NCI-H2196 (cell line): Measurements from ENCODE around the gene STEAP1B.
A peak's percentile ranks its signal among the peaks of the same experiment; 100 is the strongest.
"Not testable (repeated sequence)": the region's sequence is repeated elsewhere in the genome, so short reads cannot be mapped to it uniquely, and the experiment has no call there.

ENCODE experiments used
- DNase-seq: peaks from one replicate; lab custom pipeline; 2025; ENCODE audit not compliant: unreplicated experiment; lab: John Stamatoyannopoulos, UW

Gene STEAP1B

DNA sequence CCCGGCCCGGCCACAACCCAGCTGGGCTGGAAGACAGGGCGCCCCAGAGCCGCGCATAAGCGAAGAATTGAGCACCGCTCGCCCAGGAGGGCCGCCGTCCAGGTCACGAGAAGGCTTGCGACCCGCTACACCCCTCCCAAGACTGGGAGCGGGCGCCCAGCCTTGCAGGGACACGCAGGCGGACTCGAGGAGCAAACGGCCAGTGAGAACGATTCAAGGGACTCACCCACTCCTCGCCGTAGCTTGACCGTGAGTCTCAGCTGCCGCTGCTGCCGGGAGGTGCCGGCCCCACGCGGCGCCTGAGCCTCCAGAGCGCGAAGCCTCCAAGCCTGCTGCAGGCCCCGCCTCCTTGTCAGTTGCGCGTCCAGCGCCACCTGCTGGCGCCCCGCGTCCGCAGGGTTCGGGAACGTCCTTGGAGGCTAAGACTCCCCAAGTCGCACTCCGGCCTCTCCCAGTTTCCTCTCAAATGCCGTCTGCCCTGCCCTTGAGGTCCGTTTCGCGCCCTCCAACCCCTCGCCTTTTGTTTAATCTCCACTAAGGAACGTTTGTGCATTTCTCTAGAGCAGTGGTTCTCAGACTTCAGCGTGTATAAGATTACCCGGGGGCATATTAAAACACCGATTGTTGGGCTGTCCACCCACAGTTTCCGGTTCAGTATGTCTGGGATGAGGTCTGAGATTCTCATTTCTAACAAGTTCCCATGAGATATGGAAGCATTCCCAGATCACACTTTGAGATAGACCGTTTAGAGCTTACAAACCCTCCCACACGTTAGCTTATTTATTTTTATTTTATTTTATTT lies at the start of gene STEAP1B:
TSS of gene STEAP1B (minus strand) at position 301 of the 802 bp plus-strand sequence. CDS start 5,333 bp downstream, outside the sequence.
- not testable (repeated sequence) for DNase-seq

DNA sequence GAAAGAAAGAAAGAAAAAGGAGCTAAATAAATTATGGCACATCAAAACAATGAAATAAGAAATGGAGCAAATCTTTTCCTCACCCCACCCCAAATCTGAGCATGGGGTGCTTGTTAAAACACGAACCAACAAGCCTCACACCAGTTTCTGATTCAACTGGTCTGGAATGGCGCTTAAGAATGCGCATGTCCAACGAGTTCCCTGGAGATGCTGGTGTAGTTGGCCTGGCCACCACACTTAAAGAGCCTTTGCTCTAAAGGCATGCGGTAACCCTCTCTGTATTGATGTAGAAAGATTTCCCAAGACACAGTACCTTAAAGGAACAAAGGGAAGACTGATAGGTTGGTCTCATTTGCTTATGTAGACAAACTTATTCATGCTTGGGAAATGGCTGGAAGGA lies 49.1 kb upstream of the STEAP1B start:
- no peak for DNase-seq

DNA sequence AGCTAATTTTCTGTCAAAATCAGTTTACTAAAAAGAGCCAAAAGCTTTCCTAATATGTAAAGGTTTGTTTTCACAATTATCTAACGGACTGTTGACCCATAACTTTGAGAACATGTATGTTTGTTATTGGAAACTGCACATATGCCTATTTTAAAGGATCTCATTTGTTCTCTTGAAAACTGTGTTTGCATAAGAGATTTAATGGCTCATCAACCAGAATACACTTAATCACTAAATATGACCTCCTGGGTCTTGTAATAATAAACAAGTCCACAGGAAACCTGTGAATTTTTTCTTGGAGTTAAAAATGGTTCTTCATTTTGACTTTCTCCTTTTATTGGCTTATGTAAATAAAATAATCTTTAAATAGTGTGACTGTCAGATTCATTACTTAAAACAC lies 48.3 kb upstream of the STEAP1B start:
- no peak for DNase-seq

DNA sequence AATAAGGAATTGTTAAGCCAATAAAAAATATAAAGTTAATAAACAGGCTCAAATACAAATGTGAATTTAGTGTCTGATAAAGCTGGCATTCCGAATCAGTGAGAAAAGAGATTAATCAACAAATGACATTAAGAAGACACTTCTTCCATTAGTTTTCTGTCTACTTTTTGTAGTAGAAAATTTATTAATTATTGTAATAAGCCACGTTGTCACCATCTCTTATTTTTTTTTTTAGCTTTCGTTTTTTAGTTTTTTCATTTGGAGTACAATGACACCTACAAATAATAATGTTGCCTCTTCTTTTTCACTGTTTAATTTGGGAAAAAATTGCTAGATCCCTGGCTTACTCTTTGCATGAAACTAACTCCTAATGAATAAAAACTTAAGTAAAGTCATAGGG lies 46.8 kb upstream of the STEAP1B start:
- DNase-seq = no peak

DNA sequence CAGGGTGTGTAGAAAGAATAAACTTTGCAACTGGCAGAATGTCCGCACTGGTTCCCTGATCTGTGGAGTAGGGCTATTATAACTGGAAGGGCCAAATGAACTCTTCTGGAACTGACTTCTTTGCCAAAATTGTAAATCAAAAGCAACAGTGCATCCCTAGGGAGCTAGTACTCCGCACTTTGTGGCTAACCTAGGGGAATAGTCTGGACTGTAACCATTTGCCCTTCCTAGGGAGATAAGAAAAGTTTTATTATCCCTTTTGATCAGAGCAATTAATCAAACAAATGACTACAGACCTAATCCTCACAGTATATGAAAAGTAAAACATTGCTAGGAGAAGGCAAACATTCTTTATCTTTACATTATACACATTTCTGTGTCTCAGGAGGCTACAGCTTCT lies 45.5 kb upstream of the STEAP1B start:
- no peak for DNase-seq

DNA sequence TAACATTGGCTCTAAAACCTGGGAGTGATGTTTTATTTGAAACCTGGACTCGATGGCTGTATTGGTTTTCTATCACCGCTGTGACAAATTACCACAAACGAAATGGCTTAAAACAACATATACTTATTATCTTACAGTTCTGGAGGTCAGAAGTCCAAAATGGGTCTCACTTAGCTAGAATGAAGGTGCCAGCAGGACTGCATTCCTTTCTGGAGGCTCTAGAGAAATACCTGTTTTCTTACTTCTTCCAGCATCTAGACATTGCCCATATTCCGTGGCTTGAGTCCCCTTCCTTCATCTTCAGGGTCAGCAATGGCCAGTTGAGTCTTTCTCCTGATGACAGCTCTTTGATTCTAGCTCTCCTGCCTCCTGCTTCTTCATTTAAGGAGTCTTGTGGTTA lies 44.3 kb upstream of the STEAP1B start:
- no peak for DNase-seq

DNA sequence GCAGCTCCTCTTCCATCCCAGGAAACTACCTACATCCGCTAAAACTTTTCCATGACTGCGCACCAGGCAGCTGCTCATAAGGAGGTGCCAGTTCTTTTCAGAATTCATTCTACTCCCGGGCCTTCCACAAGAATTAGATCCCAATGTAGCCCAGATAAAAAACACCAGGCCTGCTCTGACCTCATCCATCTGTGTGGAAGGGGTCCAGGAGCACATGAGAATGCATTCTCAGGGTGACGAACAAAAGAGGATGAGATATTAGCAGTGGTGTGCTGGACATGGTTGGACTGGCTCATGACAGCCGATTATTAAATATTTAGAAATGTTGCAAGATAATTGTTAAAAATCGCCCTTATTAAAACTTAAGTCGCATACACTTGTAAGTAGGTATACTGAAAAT lies 43.2 kb upstream of the STEAP1B start:
- no peak for DNase-seq

DNA sequence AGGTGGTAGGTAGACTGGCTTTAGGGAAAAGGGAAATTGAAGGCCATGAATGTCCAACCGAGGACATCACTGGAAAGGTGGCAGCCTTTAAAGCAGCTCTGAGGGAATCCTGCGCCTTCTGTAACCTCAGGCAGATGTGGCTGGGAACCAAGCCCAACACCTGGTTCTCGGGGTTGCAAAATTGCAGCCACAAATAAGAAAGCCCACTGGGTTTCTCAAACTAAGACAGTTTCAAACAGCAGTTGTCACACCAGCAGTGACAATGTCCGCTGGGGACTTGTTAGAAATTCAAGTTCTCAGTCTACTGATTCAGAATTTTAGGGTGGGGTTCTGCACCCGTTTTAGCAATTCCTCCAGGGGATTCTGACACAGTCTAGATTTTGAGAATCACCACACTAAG lies 42.7 kb upstream of the STEAP1B start:
- DNase-seq = no peak

DNA sequence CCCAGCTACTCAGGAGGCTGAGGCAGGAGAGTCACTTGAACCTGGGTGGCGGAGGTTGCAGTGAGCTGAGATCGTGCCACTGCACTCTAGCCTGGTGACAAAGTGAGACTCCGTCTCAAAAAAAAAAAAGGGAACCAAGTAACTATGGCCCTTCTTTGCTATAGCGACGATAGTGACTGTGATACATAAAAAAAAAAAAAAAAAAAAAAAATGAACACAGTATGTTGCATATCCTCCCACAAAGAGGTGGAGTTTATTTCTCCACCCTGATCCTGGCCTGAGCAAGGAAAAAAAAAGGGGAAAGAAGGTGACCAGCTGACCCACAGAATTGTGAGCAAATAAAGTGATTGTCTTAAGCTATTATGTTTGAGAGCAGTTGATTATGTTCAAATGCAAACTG lies 42.3 kb upstream of the STEAP1B start:
- no peak for DNase-seq

DNA sequence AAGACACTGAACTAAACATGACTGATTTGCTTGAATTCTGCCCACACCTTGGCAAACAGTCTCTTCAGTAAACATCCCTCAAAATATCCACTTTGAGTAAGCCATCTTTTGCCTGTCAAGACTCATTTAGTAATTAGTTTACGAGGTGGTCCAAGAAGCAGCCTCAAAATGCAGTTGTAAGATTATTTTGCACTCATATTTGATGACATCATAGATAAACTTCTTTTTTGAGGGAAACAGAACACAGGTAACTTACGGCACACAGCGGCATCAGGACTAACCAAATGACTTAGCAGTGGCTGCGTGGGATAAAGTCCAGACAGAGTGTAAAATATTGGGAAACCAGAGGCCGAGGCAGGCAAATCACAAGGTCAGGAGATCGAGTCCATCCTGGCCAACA lies 41.8 kb upstream of the STEAP1B start:
- DNase-seq = no peak

DNA sequence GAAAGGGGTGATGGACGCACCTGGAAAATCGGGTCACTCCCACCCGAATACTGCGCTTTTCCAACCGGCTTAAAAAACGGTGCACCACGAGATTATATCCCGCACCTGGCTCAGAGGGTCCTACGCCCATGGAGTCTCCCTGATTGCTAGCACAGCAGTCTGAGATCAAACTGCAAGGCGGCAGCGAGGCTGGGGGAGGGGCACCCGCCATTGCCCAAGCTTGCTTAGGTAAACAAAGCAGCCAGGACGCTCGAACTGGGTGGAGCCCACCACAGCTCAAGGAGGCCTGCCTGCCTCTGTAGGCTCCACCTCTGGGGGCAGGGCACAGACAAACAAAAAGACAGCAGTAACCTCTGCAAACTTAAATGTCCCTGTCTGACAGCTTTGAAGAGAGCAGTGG lies 28.5 kb upstream of the STEAP1B start:
- DNase-seq = not testable (repeated sequence)

DNA sequence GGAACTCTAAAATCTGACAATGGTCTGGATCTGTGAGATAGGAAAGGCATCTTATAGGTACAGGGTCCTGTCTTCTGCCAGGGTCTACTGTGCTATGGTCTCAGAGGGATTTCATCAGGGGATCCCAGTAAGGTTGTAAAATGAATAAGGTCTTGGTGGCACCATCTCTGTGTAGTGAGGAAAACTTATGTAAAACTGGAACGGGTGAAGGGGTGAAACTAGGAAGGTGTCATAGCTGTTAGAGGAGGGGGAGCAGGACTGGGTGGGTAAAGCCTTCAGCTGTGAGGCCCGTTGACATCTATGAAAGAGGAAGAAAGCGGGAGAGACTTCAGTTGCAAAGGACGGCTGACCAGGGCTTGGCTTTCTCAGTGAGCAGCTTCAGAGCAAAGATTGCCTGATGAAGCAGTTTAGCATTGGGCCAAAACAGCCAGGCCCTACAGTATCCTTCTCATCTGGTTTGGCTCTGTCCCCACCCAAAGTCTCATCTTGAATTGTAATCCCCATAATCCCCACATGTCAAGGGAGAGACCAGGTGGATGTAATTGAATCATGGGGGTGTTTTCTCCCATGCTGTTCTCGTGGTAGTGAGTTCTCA lies 24.5 kb upstream of the STEAP1B start:
- DNase-seq = not testable (repeated sequence)

DNA sequence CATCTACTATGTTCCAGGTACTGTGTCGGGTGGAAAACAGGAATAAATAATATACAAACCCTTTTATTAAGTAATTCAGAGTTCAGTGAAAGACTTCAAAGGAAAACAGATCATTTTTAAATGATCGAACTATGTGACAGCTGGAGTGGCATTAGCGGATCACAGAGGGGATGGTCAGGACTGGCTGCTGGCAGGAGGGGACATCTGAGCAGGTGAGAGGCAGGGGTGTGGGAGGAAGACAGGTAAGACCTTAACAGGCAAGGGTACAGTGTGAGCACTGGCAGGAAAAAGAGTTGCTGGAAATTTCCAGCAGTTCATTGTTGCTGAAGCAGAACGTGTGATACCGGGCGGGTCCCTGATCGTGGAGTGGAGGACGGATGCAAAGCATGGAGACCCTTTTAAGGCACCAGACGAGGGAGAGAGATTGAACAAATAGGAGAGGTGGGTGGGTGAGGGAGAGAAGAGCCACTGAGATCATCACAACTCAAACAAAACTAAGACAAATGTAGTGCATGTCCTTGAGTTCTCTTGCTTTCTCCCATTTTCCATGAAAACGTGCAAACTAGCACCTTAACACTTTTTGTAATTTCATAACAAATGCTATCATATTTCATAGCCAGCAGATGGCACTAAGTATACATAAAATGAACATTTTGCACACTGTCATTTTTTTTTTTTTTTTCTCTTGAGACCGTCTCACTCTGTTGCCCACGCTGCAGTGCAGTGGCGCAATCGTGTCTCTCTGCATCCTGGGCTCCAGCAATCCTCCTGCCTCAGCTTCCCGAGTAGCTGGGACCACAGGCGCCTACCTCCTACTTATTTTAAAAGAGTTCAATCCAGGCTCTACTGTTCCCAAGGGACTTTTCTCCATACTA lies 23.7 kb upstream of the STEAP1B start:
- DNase-seq = peak; percentile 10

DNA sequence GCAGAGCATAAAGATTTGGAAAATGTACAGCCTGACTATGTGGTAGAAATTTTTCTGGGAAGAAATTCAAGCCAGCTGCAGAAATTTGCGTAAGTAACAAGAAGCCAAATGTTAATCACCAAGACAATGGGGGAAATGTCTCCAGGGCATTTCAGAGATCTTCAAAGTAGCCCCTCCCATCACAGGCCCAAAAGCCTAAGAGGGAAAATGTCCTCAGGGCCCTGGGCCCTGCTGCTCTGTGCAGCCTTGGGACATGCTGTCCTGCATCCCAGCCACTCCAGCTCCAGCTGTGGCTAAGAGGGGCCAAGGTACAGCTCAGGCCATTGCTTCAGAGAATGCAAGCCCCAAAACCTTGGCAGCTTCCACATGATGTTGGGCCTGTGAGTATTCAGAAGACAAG lies 19.6 kb upstream of the STEAP1B start:
- DNase-seq = not testable (repeated sequence)

DNA sequence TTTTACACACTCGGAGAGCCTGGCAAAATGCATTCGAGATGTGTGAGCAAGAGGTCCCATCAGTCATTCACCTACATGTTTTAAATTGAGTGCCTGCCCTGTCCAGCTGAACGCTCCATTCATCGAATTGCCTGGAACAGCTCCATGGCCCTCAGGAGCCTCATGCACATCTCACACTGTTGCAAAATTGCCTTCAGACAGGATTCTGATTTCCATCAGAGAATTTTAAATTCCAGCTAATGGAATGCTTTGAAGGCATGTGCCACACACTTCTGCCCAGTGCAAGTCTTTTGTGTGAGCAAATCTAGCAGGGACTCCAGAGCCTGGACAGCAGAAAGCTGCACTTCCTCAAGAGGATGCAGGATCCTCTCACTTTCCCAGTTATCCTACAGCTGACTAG lies 17.0 kb upstream of the STEAP1B start:
- not testable (repeated sequence) for DNase-seq

DNA sequence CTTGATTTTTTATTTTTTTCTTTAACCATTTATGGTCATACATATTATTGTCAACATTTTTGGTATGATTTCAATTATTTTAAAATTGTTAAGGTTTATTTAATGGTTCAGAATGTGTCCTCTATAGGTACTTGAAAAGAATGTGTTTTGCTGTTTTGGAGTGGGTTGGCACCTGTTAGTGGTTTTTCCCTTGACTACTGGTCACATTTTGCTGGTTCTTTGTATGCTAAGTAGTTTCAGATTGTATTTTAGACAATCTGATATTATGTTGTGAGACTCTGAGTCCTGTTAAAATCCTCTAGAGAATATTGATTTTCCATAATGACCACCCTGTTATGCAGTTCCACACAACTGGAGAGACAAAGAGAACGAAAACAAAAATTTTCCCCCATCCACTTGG lies 15.0 kb upstream of the STEAP1B start:
- DNase-seq = not testable (repeated sequence)

DNA sequence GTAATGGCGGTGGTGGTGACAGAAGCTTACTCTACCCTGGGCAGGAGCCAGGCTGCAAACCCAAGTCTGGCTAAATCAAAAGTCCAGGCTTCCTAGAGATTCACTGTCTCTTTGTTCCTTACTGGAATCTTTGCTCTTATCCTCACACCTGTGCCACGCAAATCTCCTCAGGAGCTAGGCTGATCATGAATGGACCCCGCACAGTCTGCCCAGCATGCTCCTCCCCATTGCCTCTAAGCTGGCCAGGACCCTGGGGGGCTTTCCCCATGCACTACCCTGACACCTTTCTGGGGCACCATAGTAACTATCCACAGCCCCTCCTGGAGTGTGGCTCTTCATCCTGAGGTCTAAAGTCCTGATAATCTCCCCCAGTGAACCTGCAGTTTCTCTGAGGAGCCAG lies 7.3 kb upstream of the STEAP1B start:
- DNase-seq = not testable (repeated sequence)

DNA sequence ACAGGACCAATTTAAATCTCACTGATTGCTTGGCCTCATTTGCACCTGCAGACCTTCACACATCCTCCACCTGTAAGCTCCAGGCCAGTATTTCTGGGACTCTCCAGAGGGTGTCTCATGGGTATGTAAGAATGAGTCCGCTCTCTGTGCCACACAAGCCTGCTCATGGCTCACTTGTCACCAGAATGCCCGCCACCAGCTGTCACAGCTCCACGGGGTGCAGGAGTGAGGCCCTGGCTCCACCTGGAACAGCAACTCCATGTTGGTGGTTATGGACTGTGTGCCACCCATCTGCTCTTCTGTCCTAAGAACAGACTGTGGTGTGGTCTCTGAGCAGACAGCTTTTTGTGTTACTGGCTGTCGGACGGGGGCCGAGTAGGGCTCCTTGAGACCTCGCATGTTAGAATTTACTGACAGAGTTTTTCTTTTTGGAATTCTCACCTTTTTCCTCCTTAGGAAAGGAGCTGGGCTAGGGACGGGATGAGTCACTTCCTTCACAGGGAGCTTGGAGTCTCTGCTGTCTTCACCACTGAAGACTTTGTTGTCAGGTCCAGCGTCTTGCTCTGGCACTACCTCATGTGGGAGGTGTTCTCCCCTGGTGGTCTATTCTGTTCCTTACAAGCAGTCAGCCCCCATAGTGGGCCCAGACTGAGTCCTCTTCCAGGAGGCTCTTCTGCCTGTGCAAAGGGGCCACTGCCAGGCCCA lies 6.5 kb upstream of the STEAP1B start:
- not testable (repeated sequence) for DNase-seq

DNA sequence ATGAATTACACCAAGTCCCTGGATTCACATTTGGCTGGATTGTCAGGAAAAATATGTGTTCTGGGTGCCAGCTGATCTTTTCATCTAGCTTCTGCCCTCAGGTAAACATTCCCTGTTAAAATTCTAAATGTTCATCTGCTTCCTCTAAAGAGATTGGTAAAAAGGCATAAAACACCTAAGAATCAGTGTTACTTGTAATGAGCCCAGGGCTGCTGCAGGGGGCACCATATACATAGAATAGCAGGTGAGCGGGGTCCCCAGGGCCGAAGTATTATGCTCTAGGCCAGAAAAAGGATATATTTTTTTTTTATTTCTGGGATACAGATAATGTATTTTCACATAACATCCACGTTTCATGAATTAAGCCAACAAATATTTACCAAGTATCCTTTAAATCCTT lies 4.5 kb upstream of the STEAP1B start:
- not testable (repeated sequence) for DNase-seq

DNA sequence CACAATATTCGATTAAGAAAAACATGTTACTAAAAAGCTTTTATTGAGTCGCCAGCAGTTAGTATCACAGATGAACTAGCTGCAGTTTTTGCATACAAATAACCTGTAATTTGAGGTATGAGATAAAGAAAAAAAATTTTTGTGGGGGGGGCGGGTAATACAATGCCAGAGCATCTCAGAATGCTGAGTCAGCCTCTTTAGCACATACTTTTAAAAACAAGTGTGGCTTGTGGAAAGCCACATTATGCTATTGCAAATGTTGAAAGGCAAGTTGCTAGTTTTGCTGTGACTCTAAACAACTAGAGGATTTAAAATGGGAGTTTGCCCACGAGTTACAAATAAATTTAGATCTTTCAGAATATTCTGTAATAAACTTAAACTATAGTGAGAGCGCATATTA lies 2.1 kb upstream of the STEAP1B start:
- not testable (repeated sequence) for DNase-seq

DNA sequence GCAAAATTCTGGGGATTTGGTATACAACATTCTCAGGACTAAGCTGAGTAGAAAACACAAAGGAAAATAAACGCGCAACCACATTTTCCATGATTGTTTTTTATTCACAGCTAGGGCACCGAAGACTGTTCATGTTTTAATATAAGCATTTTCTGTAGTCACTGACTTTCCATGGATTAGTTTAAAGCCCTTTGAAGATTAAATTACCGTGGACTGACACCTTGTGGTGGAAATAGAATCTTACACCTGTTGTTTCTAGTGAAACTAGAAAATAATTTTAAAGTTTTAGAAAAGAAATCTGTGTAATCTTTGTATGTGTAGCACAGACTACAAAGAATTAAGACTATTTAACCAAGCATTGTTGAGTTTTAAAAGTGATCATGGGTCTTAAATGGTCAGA lies 1.3 kb upstream of the STEAP1B start:
- peak; percentile 42 for DNase-seq
